HG03565 (cell line): ENCODE results near the gene PHKB.
A peak's percentile ranks its signal among the peaks of the same experiment; 100 is the strongest.
"Not testable (repeated sequence)": the region's sequence is repeated elsewhere in the genome, so short reads cannot be mapped to it uniquely, and the experiment has no call there.

Source experiments
- ATAC-seq: cut with Tn5 transposase; IDR thresholded peaks from one replicate; pipeline ENCODE4 v1.9.1; 2021; ENCODE audit warnings: mild to moderate bottlenecking, moderate library complexity; ENCODE audit not compliant: unreplicated experiment

Gene PHKB

DNA sequence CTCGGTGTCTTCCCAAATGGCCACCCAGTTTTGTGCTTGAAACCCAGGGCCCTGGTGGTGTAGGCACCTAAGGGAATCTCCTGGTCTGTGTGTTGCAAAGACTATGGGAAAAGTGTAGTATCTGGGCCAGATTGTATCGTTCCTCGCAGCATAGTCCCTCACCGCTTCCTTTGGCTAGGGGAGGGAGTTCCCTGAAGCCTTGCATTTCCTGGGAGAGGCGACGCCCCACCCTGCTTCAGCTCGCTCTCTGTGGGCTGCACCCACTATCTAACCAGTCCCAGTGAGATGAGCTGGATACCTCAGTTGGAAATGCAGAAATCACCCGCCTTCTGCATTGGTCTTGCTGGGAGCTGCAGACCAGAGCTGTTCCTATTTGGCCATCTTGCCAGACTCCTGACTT lies 93.5 kb downstream of the PHKB start:
- not testable (repeated sequence) for ATAC-seq

DNA sequence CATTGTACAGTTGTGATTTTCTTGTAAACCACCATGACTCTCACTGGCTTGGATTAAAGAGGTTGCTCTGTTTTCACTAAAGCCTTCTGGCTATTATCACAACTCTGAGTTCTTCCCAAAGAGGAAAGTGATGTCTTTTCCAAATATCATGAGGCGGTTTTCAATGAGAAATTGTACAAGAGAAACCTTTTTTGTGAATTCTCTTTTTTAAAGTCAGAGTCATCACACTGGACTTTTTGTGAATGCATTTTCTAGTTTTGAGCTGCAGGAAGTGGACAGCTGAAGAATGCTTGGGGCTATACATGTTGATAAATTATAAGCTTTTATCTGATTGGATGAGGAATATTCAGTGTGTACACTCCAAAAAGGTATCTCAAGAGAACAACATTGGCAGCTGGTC lies 100.2 kb downstream of the PHKB start:
- ATAC-seq = no peak

DNA sequence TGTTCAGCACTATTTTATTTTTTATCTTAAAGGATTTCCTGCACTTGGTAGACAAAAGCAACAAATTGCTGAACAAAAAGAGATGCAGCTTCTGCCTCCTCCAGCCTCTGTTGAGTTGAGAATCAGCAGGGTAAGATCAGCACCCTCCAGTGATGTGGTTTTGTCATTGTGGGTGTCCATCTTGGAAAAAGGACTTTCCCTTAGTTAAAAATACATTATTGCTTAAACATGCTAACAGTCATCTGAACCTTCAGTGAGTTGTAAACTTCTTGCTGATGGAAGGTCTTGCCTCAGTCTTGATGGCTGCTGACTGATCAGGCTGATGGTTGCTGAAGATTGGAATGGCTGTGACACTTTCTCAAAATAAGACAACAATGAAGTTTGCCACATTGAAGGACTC lies 101.2 kb downstream of the PHKB start:
- ATAC-seq = no peak

DNA sequence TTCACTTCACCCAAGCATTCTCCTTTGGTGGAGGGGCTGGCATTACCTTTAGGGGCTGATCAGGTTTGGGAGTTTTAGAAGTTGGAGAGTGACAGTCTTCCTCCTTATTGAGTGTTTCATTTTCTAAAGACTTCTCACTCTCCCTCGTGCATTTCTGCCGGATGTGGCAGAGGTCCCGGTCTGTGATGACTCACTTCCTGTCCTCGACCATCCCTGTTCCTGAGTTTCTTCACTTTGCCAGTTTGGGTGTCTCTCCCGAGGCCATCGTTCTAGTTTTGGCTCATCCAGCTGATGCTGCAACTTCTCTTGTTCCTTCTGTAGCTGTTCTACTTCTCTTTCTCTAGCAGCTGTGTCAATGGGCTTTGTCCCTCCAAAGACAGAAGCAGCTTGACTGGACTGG lies 104.3 kb downstream of the PHKB start:
- no peak for ATAC-seq

DNA sequence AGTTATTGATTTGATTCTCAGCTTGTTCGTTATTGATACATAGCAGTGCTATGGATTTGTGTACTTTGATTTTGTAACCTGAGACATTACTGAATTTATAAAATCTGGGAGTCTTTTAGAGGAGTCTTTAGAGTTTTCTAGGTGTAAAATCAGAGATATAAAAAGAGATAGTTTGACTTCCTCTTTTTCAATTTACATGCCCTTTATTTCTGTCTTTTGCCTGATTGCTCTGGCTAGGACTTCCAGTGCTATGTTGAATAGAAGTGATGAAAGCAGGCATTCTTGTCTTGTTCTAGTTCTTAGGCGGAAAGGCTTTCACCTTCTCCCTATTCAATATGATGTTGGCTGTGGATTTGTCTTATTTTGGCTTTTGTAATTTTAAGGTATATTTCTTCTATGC lies 106.2 kb downstream of the PHKB start:
- ATAC-seq = no peak

DNA sequence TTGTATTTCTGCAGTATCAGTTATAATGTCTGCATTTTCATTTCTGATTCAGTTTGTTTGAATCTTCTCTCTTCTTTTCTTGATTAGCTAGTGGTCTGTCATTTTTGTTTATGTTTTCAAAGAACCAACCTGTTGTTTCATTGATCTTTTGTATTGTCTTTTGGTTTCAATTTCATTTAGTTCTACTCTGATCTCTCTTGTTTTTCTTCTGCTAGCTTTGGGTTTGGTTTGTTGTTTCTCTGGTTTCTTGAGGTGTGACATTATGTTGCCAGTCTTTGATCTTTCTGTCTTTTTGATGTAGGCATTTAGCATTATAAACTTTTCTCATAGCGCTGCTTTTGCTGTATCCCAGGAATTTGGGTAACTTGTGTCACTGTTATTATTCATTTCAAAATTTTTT lies 107.2 kb downstream of the PHKB start:
- no peak for ATAC-seq

DNA sequence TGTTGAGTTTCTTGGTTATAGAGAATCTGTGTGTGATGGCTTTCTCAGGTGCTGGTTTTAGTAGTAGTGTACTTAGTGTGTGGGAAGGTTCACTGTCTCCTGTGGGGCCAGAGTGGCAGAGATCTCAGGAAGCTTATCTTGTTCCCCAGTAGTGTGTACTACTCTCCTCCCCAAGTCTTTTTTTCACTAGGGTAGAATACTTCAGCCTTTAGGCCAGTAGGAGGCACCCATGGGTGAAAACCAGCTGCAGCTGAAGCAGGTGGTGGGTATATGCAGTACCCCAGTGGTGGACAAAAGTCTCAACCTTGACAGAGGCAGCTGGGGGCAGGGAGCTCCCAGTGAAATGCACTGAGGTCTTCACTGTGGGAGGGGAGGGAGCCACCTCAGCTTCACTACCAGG lies 109.9 kb downstream of the PHKB start:
- ATAC-seq = no peak

DNA sequence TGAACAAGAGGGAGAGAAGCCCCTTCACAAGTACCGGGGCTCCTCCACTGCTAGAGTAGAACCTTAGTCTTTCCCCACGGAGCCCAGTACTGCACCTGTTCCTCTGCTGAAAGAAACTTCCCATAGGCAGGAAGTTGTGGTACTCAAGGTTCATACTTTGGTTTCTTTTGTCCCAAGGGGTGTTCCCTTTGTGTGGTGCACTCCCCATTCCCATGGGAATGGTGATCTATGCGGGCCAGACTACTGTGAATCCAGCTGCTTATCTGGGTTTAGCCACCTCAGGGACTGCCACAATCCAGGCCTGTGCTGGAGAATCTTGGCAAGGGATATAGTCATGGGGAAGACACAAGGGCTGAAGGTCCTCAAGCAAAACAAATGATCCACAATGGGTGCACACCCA lies 110.6 kb downstream of the PHKB start:
- no peak for ATAC-seq

DNA sequence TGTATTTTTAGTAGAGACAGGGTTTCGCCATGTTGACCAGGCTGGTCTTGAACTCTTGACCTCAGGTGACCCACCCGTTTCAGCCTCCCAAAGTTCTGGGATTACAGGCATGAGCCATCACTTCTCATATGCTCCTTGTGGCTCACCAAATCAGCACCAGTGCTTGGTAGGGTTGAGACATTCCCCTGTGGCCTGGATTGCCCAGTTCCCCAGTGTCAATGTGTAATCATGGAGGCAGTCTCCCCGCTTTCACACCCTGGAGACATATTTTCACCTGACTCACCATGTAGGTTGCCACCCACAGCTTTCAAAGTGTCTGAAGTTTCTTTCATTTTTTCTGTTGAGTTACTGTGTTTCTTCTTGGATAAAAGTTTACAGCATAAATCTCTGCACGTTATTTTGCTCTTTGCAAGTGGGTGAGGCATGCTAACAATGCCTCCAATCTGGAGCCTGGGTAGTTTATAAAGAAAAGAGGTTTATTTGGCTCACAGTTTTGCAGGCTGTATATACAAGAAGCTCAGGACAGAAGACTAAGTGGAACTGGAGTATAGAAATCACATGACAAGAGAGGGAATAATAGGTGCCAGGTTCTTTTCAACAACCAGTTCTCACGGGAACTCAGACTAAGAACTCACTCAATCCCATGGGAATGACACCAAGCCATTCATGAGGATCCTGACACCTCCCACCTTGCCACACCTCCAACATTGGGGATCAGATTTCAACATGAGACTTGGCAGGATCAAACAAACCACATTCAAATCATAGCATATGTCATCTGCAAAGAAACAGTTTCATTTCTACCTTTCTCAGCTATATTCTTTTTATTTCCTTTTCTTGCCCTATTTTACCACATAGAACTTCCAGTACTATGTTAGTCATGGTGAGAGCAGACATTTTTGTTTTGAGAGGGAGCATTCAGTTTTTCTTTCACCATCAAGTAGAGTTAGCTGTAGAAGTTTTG lies 113.2 kb downstream of the PHKB start:
- no peak for ATAC-seq

DNA sequence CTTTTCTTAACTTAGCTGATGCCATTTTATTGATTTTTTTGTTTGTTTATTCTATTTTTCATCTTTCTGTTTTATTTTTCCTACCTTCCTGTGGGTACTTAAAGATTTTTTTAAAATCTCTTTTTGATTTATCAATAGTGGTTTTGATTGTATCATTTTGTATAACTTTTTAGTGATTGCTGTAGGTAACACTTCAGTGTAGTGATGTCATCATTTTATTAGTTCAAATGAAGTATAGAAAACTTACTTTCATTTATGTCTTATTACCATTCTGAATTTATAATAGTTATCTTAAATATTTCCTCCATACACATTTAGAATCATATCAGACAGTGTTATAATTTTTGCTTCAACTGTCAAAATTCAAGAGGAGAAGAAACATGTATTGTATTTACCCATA lies 115.9 kb downstream of the PHKB start:
- ATAC-seq = no peak

DNA sequence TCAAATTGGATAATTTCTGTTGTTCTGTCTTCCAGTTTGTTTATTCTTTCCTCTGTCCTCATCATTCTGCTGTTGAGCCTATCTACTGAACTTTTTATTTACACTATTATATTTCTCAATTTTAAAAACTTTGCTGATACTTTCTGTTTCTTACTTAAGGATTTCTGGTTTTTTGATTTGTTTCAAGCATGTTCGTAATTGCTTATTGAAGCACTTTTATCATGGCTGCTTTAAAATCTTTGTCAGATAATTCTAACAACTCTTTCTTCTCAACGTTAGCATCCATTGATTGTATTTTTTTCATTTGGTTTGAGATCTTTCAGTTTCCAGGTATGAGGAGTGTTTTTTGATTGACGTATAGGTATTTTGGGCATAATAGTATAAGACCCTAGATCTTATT lies 116.9 kb downstream of the PHKB start:
- no peak for ATAC-seq

DNA sequence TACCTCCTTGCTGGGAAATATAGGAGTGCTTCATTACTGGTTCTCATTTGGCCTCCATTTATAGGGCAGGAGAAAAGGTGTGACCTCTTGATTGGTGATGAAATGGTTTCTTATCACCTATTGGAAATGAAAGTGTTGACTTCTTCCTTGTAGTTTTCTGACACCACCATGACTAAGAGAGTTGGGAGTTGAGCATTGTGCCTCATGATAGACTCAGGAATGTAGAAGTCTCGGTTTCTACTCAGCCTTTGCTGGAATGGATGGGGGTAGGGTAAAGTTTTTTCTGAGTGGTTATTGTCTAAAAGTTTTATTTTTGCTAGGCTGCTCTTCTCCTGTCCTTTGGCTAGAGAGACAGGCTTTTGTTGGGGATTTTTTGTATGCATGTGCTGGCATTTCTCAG lies 117.4 kb downstream of the PHKB start:
- no peak for ATAC-seq

DNA sequence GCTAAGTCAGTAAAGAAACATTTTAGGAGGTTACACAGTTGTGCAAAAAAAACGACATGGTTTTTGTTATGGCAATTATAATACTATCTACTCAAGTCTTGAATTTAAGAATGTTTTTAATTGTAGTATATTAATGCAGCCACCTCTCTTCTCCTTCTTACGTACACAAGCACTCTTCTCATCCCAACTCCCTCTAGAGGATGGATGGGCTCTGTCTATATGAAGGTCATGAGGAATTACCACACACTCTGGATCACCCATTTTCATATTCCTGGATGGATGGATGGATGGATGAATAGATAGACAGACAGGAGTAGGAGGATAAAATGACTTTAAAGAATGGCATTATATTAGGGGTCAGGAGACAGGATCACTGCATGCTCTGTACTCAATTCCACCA lies 120.0 kb downstream of the PHKB start:
- ATAC-seq = no peak

DNA sequence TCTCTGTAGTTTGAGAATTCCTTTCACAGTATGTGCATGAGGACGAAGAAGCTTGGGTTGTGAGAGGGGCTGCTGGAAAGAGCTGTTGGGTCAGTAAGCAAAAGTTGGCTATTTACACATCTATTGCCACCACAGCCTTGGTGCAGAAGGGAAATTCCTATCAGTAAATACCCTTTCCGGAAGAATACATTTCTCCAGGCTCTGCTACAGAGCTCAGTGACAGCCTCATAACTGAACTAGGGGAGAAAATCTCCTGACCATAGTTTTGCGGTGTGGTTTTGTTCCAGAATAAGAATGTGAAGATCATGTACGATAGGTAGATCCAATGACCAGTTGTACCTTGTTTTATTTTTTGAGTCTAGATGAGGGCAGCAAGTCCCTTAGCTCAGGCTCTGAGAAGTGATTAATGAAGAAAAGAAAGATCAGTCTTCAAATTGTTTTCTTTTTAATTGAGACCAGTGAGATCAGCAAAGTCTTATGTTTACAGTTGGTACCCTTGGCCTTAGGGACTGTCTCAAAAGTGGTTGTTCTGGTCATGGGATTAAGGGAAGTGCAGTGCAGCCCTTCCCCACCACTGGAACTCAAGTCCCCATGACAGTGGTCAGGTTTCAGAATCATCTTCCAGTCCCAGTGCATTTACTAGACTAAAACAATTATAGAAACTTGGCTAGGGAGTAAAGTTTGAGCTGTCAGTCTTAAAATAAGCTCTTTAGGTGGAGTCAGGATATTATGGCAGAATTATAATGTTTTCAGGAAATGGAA lies 123.5 kb downstream of the PHKB start:
- no peak for ATAC-seq

DNA sequence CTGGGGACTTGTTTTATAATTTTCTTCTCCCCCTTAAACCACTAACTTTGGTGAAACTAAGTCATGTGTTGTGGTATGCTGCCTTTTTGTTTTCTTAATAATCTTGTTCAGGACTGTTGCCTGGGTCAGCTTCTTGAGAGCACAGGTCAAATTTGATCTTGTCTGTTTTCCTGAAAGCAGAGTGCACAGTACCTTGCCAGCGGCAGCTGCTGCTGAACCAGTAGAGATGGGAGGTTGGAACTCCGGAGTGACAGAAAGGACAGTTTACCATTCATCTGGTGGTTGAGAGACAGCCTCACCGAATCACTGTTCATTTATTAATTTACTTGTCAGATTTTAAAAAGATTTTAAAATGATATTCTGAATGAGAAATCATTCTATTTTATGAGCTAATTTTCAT lies 125.0 kb downstream of the PHKB start:
- no peak for ATAC-seq

DNA sequence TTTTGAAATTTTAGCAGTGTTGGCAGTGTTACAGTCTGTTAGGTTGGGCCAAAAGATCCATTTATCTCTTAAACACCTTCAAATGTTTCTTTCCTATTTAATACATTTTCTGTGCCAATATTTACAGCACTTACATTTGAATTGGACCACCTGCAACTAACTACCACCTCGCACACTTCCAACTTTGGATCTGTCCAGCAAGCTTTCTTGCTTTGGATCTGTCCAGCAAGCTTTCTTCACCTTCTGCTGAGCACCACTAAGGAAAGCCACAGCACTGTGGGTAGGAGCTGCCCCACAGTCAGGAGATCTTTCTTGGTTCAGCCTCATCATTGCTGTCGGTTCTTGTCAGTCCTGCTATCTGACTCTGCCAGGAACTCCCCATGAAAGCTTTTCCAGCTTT lies 129.3 kb downstream of the PHKB start:
- ATAC-seq = no peak

DNA sequence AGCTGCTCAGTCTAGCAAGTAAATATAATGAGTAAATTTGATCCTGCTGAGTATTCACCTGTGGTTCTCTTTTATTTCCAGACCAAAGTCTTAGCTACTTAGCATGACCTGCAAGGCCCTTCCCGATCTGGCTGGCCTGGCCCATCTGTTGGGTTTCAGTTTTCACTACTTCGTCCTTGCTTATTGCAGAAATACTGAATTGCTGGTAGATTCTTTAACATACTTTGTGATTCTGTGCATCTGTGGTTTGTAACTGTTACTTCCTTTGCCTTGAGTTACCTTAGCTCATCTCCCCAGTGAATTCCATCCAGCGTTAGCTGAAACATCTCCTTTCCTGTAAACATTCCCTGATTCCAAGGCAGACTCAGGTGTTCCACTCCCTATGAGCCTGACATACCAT lies 131.1 kb downstream of the PHKB start:
- no peak for ATAC-seq

DNA sequence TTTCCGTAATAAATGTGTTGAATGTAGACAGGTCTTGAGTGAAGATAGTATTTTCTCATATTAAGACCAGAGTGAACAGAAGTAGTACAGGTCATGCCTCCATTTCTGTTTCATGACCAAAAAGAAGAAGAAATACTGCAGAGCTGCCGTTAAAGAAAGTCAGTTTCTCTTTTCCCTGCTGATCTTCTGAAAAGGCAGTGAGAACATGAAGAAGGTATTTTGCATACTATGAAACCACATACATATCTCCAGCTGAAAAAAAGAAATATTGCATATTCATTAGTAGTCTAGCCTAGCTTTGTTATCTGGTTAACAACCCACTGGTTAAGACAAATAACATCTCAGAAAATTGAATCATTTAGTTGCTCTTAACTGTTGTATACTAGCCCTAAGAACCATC lies 138.4 kb downstream of the PHKB start:
- peak; percentile 58 for ATAC-seq

DNA sequence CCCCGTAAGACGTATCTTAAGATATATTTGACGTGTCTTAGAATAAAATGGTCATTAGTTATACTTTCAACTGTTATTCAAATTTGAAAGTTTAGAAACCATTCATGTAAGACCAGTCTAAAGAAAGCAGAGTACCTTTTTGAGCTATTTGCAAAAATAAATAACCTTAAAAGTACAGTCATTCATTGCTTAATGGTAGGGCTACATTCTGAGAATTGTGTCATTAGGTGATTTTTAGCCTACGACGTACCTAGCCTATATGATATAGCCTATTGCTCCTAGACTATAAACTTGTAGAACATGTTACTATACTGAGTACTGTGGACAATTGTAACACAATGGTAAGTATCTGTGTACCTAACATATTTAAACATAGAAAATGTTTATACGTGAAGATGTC lies 139.2 kb downstream of the PHKB start:
- ATAC-seq = no peak

DNA sequence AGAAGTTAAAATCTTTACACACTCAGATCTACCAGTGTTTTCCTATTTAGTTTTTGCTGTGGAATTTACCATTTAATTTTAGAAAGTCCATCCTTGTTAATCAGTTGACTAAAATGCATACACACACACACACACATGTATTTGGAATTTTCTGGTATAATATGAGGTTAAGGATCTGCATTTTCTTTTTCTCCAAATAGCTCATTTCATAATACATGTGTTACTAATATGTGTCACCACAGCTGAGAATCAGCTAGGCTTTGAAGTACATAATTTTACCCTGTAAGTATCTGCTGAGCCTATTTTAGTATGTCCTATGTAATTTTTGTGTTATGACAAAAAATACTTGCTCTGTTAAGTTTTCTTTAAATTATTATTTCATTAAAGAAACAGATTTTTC lies 143.2 kb downstream of the PHKB start:
- ATAC-seq = no peak

DNA sequence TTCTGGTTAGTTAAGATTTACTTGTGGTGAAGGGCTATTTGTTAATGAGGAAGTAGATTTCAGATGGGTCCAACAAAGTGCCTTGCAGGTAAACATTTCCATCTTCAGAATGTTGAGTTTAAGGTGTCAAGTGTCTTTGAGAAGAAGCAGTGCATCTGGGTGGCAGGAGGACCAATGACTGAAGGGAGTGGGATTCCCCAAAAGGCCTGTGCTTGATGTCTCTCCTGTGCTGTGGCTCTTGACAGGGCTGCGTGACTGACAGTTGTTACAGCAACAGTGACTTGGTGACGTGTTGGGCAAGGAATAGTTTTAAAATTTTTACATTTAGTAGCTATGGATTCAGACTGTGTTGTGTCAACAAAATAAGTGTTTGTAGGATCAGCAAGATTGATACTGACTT lies 149.9 kb downstream of the PHKB start:
- no peak for ATAC-seq

DNA sequence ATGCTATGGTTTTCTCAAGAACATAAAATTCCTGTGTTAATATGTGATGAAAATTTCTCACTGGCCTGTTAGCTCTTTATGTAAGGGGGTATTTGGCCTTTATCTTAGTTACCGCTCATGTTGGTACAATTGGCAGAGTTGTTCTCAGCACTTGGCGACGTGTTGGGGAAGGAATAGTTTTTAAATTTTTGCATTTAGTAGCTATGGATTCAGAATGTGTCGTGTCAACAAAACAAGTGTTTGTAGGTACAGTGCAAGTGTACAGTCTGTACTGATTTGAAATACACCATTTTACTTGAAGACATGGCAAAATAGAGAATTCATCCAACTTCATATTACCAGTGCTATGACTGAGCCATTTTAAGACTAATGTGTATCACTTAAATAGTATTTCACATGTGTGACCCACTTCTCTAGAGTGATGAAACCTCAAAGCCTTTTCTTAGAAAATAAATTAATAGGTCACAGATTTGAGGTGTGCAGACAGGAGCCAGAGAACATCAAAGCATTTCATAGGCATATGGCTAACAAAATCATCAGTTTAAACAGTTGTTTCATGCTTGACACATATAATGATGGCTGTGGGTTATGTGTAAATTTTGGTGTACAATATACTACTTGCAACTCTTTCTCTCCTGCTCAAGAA lies 150.8 kb downstream of the PHKB start:
- ATAC-seq = no peak
